Inflammatory macrophage treated with lipopolysaccharide for 1 hour (primary cell): Measurements from ENCODE around the gene ZNF185.

Experiments
- DNase-seq, 2 donors: peaks; one replicate each; pipeline ENCODE4 v3.0.0-alpha.2; 2020 to 2022

The ZNF185 gene

GRCh38 chrX:152897222-152898131, at the start of gene ZNF185:
TSS of gene ZNF185 (plus strand) at chrX:152898067. CDS start at chrX:152914490, 16,423 bp downstream.
- DNase-seq = no peak

DNA sequence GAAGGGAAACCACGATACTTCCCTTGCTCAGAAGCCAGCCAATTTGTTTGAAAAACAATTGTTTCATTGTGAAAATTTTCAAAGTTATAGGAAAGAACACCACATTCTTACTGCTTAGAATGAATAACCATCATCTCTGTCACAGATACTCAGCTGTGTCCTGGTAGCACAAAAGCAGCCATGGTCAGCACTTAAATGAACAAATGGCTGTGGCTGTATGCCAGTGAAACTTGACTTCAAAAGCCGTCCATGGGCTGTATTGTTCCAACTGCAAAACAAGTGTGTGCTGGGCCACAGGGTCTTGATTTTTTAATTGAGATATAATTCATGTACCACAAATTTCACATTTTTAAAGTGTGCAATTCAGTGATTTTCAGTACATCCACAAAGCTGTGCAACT, 47.4 kb upstream of the ZNF185 start:
- DNase-seq = no peak

- DNase-seq = no peak
Measured at GRCh38 chrX:152853986-152854385, 43.9 kb upstream of the ZNF185 start.

- no peak for DNase-seq
Measured at GRCh38 chrX:152861116-152861515, 36.8 kb upstream of the ZNF185 start.

DNA sequence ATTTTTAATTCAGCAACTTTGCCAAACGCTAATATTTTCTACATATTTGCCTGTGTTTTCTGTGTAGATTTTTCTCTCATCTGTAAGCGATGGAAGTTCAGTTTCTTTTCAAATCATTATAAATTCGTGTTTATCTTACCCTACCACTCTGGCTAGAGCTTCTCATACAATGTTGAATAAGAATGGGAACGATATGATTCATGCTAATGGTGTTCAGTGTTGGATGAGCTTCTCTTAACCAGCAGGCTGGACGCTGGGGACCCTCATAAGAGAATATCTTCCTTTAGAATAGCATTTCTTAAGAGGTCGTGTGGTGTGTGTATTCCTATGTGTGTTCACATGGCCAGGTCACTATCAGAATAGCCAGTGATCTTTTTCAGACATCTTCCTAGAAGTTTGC, 36.0 kb upstream of the ZNF185 start:
- no peak for DNase-seq

DNA sequence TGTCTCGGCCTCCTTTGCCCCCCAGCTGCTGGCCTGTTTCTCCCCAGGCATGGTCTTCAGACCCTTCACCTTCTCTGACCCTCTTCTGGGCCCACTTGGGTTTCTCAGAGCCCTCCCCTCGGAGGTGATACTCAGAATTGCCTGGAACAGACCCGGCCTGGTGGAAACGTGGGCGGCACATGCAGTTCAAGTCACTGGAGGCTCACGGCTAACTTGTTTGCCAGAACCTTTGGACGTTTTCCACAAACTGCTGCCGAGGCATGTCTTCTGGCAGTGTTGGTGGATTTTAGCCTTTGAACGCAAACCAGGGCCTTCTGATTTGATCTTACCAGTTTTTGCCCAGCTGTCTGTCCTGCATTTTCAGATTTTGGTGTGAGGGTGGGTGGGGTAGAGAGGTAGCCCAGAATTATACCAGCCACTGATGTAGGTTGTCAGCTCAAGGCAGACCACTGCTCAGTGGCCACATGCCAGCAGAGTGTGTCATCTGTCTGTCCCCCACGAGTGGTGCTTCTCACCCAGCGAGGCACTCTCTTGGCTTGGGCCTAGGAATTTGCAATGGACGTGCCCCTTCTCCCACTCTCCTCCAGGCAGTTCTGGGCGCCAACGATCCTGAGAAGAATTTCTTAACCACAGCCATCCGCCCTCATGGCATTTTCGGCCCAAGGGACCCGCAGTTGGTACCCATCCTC, 32.5 kb upstream of the ZNF185 start:
- no peak for DNase-seq

GRCh38 chrX:152866386-152866785, 31.5 kb upstream of the ZNF185 start:
- DNase-seq = no peak

DNA sequence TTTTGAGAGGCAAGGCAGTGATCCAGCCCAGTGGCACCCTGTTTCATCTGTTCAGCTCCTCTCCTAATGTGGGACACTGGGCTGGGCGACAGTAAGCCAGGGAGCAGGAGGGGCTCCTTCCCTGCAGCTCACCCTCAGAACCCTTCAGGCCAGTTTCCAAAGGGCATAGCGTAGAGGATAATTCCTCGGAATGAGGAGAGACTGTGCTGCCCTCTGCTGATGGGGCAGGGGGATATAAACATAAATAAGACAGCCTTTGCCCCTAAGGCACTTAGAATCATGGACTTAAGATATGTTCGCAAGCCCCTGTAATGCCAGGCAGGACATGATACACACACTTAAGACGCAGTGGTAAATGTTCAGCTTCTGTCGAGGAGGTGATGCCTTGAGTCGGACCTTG, 27.9 kb upstream of the ZNF185 start:
- no peak for DNase-seq

GRCh38 chrX:152871260-152871659, 26.6 kb upstream of the ZNF185 start:
- no peak for DNase-seq

DNA sequence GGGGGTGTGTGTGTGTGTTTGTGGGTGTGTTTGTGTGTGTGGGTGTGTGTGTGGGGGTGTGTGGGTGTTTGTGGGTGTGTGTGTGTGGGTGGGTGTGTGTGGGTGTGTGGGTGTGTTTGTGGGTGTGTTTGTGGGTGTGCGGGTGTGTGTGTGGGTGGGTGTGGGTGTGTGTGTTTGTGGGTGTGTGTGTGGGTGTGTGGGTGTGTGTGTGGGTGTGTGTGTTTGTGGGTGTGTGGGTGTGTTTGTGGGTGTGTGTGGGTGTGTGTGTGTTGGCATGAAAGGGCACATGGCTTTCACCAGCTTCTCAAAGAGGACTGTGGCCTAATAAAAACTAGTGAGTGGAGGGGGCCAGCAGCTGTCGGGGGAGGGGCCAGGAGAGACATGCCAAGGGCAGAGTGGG, 25.3 kb upstream of the ZNF185 start:
- no peak for DNase-seq

DNA sequence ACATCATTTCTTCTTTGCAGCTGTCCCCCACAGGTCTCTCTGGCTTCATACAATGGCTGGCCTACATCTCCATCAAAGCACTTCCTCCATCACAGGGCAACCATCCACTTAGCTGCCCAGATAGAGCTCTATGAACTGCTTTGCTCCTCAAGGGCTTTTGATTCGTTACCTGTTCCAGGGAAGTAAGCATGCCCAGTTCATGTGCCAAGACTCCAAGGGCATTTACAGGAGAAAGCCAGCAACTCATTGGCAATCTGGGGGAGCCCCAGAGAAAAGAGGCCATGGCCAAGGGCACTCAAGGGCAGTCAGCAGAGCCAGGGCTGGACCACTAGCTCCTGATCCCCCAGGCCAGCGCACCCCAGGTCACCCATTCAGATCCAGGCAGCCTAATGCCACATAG, 24.5 kb upstream of the ZNF185 start:
- DNase-seq = no peak

GRCh38 chrX:152876931-152877840, 20.7 kb upstream of the ZNF185 start:
- DNase-seq = no peak

DNA sequence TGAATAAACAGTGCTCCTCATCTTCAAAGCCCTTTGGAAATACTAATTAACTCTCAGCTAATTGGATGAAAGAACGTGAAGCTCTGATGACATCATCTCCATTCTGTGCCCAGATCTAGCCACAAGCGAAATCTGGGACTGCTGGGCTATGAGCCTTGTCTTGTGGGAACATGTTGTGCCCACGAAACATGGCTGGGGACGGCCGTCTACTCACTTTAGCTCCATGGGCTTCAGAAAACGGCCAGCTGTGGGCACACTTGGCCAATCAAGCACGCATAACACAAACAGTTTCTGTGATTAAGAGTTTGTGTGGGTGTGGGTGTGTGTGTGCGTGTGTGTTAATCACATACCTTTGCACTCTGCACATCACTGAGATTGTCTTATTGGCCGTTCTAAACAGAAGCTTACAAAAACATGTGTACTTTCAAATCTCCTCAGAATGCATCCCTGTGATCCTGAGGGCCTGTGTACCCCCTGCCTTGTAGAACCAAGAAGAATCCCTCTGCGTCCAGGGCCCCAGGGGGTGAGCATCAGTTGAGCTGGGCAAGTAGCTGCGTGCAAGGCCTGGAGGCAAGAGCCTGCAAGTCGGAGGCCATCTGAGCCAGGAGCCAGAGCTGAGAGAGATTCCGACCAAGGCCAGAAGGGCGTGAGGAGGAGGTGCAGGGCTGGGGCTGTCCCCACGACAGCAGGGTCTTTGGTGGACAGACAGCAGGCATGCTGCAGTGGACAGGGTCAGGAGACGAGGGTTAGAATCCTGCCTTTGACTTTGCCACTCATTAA, 18.7 kb upstream of the ZNF185 start:
- DNase-seq = no peak

GRCh38 chrX:152881289-152881688, 16.6 kb upstream of the ZNF185 start:
- DNase-seq = no peak

DNA sequence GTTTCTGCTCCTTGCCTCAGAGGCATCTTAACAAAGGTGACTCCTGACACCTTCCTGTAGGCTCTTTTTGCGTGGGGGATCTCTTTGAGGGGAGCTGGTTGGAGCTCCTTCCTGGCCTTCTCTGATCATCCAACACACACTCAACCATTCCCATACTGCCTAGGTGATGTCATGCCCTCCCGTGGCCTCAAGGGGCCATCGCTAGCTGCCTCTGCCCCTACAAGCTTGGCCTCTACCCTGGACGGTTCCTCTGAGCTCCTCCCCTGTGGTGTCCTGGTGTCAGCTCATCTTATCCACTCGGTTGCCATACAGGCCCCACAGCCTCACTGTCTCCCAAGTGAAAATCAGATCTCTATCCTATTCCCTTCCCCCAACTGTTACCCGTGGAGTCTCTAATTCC, 13.7 kb upstream of the ZNF185 start:
- DNase-seq = no peak

GRCh38 chrX:152886716-152887115, 11.2 kb upstream of the ZNF185 start:
- DNase-seq = no peak

DNA sequence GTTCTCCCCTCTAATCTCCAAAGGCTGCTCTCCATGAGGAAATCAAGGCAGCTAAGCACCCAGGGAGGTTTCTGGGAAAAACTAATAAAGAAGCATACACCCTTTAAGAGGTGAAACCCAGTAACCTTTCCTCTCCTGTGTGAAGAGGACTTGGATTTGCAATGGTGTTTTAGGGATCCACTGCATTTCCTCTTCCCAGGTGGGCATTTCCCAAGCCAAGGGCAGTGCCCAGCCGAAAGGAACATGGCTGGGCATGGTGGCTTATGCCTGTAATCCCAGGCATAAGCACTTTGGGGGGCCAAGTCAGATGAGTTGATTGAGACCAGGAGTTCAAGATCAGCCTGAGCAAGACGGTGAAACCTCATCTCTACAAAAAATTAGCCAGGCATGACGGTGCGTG, 5.4 kb upstream of the ZNF185 start:
- no peak for DNase-seq

DNA sequence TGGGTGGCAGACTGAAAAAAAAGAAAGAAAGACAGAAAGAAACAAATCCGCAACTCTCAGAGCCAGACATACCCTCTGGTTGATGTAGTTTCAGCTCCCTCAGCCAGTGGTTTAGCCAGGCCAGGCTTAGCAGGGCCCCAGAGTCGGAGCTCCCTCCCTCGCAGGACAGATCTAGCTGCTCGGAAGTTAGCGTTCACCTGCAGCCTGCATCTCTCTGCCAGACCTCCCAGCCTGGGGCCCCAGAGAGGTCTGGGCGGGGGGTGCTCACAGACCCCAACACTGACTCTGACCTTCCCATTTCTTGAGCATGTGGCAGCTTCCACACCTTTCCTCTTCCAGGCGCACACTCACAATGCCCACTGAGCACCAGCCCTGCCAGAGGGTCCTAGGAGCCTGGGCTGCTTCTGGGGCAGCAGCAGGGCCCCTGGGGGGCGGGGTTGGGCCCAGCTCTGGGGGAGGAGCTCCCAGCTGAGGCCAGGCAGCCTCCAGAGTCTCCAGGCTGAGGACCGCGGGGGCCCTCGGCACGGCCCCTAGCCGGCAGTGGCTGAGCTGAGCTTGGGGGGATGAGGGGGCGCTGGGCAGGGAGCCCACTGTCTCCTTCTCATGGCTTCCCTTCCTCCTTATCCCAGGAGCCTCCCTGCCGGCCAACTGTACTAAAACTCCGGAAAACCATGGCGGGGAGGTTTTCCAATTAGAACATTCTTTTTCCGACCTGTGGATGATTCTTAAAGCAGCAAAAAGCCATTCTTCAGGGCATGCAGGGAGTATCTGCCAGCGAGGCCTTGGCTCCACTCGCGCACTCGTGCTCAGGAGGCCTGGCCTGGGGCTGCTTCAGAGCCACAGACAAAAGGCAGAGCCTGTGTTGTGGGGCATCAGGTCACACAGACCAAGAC, 4.6 kb upstream of the ZNF185 start:
- DNase-seq = no peak

- no peak for DNase-seq
Measured at GRCh38 chrX:152893980-152894610, 3.8 kb upstream of the ZNF185 start.

DNA sequence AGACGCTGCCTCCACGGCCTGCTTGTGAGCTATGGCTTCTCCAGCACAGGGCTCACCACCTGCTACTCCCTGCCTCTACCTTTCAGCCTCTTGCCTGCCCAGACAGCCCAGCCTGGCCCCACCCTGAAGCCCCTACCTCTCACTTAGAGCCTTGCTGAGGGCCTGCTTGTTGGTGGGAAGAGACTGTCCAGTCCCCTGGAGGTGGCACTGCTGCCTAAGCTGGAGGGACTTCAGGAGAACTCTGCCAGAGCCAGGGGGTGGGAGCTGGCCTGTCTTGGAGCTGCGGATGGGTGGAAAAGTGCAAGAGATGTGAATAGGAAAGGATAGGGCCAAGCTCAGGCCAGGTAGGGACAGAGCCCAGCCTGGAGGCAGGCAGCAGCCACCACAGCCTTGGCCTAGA, 2.7 kb upstream of the ZNF185 start:
- DNase-seq = no peak
